ENCODE data around the gene WNT5A.

The WNT5A gene

DNA sequence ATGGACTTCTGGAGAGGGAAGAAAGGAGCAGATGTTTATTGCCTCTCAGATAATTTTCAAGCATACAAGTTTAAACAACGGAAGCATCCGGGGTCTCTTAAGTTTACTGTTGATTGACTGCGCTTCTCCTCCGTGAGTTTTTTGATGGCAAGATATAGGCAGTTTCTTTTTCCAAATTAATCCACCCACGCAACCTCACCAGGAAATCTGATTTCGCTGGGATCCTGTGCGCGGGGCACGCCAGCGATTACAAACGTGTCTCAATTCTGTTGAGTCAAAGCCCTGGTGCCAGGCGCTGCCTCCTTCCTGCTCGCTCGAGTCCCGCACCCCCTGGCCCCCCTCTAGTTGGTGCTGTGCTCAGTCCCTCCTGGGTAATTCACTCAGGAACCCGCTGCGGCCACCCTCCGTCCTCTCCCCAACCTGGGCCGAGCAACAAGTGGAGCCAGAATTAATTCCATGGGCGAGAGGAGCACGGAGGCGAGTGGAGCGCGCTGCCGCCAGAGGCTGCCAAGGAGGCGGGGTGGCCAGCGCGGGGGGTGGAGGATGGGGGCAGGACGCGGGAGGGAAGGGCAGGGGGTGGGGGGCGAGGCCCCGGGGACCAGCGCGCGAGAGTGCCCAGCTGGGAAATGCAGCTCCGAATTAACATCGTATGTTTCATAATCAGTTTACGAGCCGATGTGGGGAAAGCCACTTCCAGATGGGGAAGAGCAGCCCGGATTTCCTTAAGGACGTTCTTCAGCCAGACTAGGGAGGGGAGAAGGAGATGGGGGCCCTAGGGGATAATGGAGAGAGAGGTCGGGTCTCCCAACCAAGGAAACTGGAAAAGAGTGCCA is 6.0 kb downstream of the WNT5A start:
- DNase-seq = no peak

GRCh38 chr3:55477306-55478303 is 9.5 kb downstream of the WNT5A start:
- DNase-seq = no peak

GRCh38 chr3:55476515-55476914 is 10.6 kb downstream of the WNT5A start:
- no peak for DNase-seq

DNA sequence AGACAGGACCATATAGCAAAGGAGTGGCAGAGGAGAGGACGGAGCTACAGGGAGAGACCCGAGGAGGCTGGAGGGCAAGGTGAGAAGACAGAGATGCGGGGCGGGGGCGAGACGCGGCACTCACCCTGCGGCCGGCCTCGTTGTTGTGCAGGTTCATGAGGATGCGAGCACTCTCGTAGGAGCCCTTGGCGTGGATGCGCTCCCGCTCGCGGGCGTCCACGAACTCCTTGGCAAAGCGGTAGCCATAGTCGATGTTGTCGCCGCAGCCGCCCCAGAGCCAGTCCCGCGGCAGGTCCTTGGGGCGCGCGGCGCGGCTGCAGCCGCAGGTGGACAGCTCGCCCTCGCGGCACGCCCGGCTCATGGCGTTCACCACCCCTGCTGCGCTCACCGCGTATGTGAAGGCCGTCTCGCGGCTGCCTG is 12.9 kb downstream of the WNT5A start:
- no peak for DNase-seq

DNA sequence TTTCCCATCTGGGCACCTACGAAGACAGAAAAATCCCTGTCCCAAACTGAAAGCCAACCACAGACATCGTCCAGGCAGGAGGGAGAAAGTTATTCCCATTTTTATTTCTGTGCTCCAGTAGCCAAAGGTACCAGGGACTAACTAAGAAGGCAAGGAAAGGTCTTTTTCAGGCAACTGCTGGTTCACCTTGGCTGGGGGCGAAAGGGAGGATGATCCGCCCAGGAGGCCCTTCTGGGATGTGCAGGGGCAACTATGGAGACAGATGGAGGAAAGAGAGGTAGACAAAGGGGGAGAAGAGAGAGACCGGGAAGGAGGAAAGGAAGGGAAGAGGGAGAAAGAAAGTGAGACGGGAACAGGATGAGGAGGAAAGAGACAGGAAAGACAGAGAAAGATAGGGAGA is 13.3 kb downstream of the WNT5A start:
- no peak for DNase-seq

GRCh38 chr3:55471522-55472280 is 15.4 kb downstream of the WNT5A start:
- no peak for DNase-seq

DNA sequence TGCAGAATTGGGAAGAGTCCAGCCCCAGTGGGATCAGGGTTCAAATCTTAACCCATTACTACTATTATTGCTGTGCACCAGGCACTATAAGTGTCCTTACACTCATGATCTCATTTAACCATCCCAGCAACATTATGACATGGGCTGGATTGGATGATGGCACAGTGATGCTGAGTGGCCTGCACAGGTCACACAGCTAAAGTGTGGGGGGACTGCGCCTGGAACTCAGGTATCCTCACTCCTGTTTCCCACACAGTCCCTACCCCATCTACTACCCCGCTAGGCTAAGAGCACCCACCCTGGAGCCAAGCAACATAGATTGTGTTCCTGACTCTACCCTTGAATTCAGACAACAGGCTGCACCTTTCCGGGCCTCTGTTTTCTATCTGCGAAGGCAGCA is 16.0 kb downstream of the WNT5A start:
- DNase-seq = no peak

DNA sequence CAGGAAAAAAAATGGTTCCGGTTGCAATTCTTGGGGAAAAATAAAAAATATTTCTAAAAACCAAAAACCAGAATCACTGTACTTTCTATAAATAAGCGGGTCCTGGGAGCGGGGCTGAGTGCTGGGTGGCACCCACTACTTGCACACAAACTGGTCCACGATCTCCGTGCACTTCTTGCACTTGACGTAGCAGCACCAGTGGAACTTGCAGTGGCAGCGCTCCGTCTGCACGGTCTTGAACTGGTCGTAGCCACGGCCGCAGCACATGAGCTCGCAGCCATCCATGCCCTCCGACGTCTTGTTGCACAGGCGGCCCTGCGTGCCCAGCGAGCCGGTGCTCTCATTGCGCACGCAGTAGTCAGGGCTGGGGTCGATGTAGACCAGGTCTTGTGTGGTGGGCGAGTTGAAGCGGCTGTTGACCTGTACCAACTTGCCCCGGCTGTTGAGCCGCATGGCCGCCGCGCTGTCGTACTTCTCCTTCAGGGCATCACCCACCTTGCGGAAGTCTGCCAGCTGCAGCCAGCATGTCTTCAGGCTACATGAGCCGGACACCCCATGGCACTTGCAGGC is 17.1 kb downstream of the WNT5A start:
- DNase-seq = no peak

- no peak for DNase-seq
These were observed 18.9 kb downstream of the WNT5A start for GRCh38 chr3:55468251-55468650.

GRCh38 chr3:55467099-55467498 is 20.0 kb downstream of the WNT5A start:
- DNase-seq = no peak

DNA sequence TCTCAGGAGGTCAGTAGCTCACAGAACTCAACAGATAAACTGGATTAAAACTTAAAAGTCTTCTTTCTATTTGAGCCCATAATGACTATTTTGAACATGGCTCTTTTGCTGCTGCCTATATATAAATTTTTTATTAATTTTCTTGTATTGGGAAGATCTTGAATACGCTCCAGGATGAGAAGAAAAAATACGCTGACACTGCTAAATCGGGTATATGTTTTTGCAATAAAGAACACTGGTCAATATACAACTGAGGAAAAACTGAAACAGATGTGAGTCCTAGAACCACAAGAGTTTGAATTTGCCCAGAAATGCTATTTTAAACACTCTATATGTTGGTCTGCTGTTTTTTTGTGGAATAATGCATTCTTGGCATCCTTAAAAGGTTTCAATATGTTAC is 20.6 kb downstream of the WNT5A start:
- DNase-seq = no peak

DNA sequence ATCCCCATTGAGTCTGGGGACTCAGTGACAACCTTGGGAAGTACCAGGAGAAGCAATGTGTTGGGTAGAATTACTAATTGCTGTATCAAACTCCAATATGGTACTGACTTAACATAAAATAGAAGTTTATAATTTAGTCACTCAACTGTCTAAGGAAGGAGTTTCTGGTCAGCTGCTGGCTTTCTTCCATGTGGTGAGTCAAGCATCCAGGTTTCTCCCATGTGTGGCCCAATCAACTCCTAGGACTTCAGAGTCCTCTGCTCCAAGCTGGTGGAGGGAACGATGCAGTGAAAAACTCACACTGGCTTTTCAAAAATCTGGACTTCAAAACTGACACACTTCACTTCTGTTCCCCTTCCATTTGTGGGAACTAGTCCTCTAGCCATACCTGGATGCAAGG is 25.2 kb downstream of the WNT5A start:
- no peak for DNase-seq

DNA sequence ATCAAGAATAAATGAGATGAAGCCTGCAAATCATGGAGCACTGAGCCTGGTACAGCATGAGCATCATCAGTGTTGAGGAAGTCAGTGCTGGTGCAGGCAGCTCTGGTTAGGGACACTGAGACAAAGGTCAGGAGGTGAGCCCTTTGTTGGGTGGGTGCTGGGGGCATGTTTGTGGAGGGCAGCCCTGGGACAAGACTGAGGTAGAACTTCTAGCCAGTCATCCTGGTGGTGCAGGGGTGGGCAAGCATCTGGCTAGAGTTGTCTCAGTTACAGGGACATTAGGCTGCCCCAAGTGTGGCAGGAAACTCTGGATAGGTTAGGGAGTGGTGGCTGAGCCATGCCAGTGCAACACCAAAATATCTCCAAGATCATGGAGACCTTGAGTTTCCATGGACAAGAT is 27.3 kb downstream of the WNT5A start:
- no peak for DNase-seq

- DNase-seq = no peak
These were observed 28.8 kb downstream of the WNT5A start for GRCh38 chr3:55458181-55458790.

DNA sequence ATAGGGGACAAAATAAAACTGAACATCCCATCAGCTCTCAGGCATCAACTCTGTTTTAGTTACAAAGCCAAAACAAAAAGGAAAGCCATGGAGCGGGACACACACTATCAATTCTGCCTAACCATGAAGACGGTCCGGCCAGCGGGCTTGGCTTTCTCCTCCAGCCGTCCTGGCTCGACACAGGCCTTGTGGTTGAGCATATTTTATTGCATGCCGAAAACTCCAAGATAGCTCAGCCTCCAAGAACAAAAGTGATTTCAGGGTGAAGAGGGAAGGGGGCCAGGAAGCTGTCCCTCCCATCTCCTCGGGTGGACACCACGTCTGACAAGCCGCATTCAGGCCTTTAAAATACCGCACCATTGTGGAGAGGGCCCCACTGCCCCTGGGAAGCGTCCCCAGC is 31.2 kb downstream of the WNT5A start:
- no peak for DNase-seq

- no peak for DNase-seq
These were observed 32.5 kb downstream of the WNT5A start for GRCh38 chr3:55454611-55455010.

DNA sequence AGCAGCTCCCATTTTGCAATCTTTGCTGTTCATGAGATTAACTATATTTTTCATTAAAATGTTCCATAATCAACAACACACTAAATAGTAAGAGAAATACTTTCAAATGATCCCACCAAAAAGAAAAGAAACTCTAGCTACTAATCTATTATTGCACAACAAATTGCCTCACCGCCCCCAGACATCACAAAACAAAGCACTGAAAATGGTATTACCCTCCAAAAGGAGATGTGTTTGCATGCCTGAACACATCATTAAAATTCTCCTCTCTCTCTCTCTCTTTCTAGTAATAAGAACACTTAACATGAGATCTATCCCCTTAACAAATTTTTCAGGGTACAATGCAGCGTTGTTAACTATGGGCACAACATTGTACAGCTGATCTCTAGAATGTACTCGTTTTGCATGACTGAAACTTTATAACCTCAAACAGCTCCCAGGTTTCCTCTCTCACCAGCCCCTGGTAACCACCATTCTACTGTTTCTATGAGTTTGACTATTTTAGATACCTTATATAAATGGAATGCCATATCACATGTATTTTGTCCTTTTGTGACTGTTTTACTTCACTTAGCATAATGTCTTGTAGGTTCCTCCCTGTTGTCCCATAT is 33.1 kb downstream of the WNT5A start:
- DNase-seq = no peak

GRCh38 chr3:55452886-55453285 is 34.2 kb downstream of the WNT5A start:
- DNase-seq = no peak

DNA sequence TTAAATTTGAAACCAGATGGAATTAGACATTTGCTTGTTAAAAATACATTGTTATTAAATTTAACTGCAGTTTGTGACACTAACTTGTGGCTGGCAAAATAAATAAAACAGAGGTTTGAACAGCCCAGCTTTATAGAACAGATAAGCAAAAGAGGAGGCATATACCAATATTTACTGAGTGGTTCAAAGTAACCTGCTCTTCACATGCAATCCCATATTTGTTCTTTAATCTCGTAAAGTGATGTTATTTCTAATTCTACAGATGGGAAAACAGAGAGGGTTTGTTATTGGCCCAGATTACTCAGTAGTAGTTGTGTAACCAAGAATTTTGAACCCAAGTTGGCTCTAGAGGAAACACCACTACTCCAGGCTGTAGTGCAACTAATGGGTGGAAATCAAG is 37.6 kb downstream of the WNT5A start:
- DNase-seq = no peak

- DNase-seq = no peak
These were observed 40.3 kb downstream of the WNT5A start for GRCh38 chr3:55446850-55447249.

DNA sequence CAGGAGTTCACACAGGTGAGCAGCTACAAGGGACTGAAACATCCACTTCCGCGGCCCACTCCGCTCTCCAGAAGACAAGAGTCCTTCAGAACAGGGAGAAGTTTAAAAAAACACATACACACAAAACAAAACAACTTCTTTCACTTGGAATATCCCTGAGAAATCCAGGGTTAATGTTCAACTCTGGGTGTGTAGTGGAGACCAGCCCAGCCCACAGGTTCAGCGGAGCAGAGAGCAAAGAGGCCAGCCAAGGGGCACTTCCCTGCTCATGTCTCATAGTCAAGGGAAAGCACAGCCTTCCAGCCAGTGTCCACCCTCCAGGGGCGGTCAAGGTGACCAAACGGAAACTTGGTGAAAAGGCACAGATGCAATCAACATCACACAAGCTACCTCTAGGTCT is 41.6 kb downstream of the WNT5A start:
- no peak for DNase-seq

DNA sequence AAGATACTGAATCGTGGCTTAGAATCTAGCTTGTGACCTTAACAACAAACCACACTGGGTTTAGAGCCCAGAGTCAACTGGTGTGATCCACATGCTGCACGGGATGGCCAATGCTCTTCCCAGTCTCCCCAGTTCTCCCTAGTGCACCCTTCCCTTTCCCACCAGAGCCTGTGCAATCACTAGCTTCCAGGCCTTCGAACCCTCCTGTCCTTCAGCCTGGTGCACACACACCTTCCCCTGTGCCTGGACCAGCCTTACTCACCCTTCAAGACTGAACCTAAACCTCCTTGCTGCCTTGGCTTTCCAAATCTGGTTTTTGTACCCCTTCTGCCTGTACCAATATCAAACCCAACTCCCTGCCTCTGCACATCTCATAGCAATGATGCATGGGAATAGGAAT is 43.8 kb downstream of the WNT5A start:
- no peak for DNase-seq
